Superior temporal gyrus (tissue), 1 donor: ENCODE results near the gene HSD11B1.

Experiments
- DNase-seq: peaks from one replicate; pipeline ENCODE4 v3.0.0-alpha.2; 2016; ENCODE audit errors: extremely low spot score

The HSD11B1 gene

DNA sequence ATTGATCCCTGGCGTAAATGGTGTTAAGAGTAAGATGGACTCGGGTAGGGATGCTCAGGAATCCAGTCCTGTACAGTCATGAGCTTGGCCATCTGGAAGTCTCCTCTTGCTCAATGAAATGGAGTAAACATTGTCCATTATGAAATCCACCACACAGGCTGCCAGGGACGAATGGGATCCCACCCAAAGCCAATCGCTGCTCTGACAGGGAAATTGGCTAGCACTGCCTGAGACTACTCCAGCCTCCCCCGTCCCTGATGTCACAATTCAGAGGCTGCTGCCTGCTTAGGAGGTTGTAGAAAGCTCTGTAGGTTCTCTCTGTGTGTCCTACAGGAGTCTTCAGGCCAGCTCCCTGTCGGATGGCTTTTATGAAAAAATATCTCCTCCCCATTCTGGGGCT lies at the start of gene HSD11B1:
Gene HSD11B1 (plus strand): TSS at position 263 of the 400 bp plus-strand sequence. CDS start 97 bp downstream, at position 360.
- peak; percentile 83 for DNase-seq

DNA sequence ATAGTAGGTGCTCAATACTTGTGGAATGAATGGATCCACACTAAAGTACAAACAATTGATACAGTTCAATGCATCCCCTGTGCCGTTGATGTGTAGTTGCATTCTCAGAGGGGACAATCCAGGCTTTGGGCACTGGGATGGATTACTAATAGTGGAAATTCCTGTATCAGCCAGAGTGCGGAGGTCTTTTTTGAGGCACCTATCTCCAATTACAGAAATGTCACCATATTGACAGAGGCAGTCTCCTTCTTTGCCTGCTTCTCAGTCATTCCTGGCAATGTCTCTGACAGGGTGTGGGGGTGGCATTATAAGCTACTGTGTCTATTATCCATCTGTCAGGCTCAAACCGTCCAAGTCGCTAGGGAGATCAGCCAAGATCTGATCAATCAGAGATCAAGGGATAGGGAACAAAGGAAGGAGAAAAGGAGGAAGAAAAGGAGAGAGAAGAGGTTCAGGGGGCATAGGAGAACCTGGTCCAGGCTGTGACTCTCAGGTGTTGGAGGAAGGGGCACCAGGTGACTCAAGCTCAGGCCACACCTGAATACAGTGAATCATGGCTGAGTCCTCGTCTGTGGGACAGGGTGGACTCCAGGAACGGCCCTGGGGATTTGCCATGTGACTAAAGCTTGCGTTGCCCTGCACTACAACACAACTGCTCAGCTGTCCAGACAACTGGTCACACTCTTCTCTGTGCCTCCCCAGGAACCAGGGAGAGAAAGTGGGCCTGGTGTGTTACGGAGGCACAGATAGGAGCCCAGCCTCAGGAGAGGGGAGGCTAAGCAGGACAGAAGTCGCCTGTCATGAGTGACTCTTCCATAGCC lies 49.0 kb upstream of the HSD11B1 start:
- no peak for DNase-seq

DNA sequence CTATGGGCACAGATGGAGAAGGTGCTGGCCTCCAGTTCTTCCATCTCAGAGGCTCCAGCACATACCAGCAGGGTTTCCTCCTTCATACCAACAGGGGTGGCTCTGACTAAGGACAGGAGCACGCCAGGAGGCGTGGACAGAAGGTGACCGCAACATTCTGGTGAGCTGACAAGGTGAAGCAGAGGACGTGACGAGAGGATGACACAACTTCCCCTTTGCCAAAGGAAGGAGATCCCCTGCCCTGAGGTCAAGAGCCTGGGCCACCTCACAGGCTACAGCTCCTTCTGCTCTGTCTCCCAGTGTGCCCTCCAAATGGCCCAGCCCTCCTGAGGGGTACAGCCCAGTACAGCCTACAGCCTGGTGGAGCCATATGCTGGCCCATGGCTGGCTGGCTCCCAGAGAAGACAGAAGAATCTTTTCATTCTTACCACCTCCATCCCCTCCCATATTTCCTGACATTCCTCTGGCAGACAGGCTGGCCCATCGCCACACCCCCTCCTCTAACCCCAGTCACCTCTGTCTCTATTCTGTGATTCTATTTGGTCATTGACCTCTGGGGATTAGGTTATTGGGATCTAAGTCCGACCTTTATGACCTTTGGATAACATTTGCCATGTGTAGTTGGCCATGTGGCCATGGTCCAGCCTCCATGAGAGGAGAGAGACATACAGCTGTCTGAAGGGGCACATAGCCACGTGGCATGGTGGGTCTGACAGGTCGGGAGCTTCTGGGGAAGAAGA lies 47.3 kb upstream of the HSD11B1 start:
- DNase-seq, result no peak

DNA sequence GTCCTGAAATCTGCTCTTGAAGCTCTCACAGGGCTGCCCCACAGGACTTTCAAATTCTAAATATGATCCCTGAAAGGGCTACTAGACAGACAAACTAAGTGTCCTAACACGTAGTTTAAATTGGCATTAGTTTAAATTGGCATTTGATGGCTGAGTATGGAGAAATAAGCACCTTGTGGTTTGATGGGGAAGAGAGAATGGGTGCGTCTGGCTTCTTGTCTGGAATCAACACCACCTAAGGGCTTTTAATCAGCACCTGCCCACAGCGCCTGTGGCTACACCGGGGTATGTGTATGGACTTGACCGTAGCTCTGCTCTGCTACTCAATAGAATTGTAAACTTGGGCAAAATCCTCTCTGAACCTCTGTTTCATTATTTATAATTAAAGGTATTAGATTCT lies 46.7 kb upstream of the HSD11B1 start:
- no peak for DNase-seq

DNA sequence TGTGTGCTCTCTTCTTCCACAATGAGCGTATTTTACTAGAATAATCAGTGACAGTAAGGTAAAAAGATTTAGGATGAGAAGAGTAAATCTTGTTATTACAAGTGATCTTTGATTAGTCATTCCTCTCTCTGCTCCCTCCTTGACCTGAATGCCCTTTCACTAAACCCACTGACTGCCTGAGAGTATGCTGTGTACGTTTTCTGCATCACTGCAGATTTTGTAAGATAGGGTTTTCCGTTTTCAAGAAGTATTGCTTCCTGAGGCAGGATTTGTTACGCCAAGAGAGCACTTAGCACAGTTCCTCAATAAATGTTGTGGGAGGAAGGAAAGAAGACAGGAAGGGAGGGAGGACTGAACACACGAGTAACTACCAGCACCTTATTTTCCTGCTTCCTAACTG lies 44.7 kb upstream of the HSD11B1 start:
- no peak for DNase-seq

DNA sequence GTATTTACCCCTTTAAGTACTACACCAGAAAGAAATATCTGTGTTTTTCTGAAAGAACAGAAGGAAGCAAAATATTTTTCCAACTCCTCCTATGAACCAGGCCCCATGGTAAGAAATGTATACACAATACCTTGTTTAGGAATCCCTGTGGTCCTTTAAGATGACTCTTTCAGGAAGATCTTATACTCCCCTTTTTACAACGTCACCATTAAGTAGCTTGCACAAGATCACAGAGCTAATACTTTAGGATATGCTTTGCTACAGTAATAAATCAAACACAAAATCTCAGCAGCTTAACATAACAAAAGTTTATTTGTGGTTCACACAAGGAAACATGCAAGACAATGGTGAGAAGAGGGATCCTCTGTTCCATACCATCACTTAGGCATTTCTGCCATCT lies 43.6 kb upstream of the HSD11B1 start:
- no peak for DNase-seq

DNA sequence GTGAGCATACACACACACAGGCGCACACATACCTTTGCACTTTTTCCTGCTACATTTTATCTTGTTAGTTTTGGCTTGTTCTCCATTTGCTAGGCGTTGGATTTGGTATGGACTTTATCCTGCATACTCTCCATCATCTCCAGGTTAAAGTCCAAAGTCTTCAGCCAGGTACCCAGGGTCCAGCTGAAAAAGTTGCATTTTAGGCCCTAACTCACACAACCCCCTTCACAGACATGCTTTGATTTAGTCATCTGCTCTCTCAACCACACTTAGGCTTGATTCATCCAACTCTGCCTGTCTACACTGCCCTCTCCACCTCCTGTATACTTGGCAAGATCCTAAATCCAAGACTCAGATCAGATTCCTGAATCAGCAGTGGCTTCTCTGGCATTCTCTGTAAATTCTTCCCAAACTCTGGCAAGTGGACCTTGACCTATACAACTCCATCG lies 41.7 kb upstream of the HSD11B1 start:
- no peak for DNase-seq

DNA sequence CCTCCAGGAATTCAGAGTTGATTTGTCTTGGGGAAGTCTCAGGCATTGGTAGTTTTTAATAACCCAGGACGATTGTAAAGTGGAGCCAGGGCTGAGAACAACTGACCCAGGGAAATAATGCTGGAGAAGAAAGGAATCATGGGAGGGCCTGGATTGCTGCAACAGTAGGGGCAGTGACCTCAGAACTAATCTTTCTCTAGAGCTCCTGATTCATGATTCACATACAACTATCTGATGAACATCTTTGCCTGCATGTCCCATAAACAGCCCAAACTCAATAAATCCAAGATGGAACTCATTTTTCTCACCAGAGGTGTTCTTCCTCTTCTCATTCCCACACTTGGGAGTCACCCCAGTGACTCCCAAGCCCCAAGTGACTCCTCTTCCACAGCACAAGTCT lies 37.5 kb upstream of the HSD11B1 start:
- DNase-seq, result no peak

DNA sequence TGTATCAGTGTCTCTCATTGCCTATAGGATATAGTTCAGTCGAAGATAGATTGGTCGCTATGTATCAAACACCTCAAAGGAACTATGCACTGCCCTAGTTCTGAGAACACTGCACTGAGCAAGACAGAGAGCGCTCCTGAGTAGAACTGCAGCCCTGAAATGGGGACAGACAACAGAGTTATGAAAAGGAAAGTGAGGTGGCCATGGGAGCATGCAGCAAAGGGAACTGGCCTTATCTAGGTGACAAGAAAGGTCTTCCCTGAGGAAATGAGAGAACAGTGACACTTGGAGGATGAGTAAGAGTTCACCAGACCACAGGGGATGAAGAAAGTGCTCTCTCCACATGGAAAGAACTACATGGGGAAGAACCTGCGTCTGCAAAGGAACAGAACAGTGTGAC lies 36.9 kb upstream of the HSD11B1 start:
- DNase-seq, result no peak

DNA sequence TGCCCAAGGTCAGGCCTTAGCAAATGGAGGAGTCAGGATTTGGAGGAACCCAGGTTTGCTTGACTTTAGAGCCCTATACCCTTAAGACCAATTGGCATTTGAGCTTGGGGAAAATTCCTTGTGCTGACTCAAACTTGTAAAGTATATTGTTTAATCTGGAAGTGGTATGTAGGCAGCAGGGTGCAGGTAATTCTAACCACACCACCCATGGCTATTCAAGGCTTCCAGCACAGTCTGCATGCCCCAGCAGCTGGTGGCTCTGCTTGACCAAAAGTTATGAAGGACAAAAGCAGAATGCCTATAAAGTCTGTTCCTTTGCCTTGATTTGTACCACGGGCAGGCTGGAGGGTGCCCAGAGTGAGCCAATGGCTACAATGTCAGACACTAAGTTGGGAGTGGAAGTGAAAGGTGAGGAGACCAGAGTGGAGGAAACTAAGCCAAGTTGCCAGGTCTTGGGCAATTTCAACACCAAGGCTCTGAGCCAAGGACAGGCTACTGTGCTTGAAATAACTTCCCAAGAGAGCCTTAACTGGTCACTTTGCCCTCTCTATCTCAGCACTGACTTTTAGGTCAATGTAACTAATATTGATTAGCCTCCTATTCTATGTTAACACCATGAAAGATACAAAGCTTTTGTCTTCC lies 34.1 kb upstream of the HSD11B1 start:
- no peak for DNase-seq

DNA sequence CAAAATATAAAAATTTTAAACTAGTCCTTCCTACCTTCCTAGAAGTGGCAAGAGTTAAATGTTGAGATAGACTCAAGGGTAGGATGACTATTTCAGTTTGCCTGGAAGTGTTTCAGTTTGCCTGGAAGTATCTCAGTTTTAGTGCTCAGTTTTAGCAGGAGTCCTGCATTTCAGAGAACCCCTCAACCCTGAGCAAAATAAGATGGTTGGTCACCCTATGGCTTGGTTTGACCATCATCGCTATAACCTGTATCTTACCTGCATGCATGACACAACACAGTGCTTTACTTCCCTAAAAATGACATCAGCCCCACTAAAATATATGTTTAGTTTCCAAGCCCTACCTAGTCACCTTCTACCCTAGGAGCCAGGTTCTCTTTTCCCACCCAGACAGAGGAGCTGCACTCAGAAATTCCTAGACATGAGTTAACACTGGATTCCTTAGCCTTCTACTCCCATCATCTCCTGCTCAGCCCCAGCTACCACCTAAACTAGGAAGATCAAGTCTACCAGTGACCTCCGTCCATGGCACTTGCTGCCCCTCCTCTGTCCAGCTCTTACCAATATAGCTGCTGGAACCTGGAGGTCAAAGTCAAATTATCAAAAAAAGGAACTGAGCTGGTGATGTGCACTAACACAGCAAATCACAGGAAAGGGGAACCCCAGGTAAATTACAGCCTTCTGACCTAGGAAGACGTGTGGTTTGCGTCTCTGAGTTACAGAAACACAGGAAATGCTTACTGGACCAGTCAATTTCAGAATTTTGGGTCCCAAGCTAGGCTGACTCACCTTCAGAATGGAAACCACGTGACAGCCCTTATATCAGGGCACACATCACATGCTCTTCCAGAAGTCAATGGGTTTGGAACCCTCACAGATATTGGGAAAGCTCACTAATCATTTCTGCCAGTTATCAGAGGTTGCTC lies 31.7 kb upstream of the HSD11B1 start:
- DNase-seq, result no peak

DNA sequence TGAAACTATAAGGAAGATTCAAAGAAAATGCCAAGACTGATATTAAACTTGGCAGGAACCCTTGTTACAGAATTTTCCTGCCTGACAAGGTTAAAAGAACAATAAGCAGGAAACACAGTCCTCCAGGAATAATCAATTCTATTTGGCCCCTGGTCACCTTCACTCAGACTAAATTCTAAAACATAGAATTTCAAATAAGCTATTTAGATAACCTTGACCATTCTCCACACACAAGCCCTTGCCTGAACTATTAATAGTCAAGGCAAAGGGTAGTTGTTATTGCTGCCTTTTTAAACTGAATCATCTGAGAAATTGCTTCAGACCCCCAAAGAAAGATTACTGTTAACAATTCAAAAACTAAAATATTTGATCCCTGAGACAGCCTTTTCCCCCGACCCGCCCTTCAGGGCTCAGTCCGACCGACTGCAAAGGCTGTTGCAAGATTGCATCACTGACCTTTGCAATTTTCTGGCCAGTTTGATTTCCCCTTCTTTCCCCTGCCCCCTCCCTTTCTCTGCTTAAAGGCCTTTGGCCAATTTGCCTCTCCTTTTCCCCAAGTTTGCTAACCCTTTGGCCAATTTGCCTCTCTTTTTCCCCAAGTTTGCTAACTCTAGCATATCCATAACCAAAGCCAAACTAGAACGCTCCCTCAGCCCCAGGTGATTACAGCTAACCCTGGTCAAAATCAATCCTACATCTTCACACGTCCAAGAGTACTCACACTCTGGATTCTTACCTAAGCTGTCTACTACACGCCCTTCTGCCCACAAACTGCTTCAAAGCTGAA lies 30.8 kb upstream of the HSD11B1 start:
- DNase-seq, result no peak

DNA sequence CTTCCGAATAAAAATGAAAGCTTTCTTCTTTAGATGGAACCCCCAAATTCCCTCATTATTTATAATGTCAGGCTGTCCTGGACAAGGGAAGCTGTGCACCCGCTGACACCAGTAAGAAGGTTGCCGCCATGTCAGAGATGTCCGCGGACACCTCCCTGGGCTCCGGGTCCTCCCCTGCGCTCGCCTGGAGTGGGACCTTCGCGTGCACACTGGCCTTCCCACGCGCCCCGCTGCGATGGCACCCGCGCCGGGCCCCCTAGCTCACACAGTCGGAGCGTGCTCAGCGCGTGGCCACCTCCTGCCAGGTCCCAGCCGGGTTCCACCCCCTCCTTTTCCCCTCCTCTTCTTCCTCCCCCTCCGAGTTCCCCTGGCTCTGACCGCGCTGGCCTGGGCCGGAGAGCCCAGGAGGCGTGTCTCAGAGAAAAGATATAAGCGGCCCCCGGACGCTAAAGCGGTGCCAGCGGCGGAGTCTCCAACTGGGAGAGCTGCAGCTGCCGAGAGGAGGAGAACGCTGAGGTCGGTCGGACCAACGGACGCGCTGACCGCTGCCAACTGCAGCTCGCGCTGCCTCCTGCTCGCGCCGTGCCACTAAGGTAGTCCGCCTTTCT lies 29.6 kb upstream of the HSD11B1 start, which contains the start of gene G0S2:
Gene G0S2 (plus strand): TSS at position 456 of the 608 bp plus-strand sequence. CDS start 273 bp downstream, outside the sequence.
- DNase-seq, result no peak

DNA sequence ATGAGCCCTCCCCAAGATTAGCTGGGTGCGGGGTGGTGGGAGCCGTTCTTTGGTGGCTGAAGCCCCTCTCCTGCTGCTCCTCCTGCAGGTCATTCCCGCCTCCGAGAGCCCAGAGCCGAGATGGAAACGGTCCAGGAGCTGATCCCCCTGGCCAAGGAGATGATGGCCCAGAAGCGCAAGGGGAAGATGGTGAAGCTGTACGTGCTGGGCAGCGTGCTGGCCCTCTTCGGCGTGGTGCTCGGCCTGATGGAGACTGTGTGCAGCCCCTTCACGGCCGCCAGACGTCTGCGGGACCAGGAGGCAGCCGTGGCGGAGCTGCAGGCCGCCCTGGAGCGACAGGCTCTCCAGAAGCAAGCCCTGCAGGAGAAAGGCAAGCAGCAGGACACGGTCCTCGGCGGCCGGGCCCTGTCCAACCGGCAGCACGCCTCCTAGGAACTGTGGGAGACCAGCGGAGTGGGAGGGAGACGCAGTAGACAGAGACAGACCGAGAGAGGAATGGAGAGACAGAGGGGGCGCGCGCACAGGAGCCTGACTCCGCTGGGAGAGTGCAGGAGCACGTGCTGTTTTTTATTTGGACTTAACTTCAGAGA lies 29.0 kb upstream of the HSD11B1 start:
- DNase-seq, result no peak

DNA sequence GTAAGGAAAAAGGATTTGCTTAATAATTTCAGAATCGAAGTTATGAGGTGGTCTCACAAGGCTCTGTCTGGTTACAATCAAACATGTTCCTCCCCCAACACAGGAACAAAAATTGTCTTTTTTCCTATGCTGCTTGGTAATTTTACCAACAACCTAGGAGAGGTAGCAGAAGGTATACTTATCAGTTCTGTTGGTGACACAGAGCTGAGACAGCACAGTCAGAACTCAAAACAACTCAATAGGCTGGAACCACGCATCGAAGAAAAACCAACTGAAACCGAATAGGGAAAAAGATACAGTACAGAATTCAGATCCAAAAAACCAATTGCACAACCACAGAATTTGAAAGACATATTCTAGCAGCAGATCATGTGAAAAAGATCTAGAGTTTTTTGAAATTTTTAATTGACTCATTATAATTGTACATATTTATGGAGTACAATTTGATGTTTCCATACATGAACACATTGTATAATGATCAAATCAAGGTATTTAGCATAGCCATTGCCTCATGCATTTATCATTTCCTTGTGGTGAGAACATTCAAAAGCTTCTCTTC lies 25.6 kb upstream of the HSD11B1 start:
- DNase-seq, result no peak

DNA sequence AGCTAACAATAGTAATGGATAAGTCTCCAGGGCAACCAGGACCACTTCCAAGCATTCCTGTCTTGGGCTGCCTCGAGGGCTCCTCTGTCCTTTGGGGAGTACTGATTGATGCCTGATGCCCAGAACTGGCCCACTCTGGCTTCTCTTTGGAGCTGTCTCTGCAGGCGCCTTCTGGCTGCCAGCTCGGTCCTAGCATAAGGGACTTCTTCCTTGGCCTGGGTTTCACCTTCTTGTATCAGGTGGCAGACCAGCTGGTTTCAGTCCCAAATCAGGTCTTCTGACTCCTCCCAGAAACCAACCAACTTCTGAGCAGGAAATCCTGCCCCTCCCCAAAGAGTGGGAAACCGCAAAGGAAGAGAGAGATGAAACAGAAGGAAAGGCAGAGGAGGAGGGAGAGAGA lies 18.8 kb upstream of the HSD11B1 start:
- DNase-seq, result no peak

DNA sequence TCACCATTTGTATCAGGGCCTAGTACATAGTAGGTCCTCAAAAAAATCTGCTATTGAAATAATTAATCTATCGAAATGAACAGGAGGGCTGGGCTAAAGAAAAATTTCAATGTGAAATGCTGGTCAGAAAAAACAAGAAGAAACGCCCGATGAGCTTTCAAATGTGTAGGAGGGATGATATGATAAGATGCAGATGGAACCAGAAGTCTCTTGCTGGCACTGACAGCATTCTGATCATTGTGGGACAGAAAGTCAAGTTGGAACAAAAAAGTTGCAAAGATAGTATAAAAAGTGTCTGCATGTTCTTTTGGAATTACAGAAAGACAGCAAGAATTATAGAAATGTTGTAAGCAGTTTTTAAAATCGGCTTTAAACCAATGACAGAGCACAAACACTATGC lies 18.3 kb upstream of the HSD11B1 start:
- no peak for DNase-seq

DNA sequence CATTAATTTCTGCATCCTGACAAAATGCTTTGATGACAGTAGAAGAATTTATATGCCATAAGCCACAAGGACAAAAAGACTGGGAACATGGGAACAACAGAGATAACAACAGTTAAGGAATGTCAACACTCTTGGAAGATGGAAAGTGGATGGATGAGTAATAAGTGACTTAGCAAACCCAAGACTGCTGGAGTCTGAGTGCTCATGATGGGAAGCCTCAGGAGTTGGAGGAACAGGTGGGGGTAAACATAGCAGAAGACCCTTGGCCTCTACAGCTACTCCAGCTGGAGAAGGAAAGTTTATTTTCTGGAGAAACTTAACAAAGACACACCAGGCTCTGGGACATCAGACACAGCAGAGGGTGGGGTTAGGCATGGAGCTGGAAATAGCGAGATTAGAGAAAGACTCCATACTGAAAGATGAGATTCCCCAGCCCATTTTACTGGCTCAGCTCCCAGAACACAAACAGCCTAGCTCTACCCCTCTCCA lies 15.9 kb upstream of the HSD11B1 start:
- DNase-seq, result no peak

DNA sequence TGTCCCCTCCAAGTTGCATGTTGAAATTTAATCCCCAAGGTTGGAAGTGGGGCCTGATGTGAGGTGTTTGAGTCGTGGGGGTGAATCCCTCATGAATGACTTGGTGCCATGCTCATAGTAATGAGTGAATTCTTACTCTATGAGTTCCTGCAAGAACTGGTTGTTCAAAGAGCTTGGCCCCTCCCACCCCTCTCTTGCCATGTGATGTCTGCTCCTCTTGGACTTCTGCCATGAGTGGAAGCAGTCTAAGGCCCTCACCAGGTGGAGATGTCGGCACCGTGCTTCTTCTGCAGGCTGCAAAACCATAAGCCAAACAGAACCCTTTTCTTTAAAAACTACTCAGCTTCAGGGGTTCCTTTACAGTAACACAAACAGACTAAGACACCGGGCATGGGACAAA lies 15.2 kb upstream of the HSD11B1 start:
- DNase-seq, result no peak
